ENCODE measurements around the gene KLHL29. TPM values are rescaled to one million over a fixed set of nuclear protein-coding genes. Genes with fewer than 3 reads are reported as not detected.

KLHL29 gene
- total RNA-seq, 1 donor from 2014 or later, result 2.2 TPM

DNA sequence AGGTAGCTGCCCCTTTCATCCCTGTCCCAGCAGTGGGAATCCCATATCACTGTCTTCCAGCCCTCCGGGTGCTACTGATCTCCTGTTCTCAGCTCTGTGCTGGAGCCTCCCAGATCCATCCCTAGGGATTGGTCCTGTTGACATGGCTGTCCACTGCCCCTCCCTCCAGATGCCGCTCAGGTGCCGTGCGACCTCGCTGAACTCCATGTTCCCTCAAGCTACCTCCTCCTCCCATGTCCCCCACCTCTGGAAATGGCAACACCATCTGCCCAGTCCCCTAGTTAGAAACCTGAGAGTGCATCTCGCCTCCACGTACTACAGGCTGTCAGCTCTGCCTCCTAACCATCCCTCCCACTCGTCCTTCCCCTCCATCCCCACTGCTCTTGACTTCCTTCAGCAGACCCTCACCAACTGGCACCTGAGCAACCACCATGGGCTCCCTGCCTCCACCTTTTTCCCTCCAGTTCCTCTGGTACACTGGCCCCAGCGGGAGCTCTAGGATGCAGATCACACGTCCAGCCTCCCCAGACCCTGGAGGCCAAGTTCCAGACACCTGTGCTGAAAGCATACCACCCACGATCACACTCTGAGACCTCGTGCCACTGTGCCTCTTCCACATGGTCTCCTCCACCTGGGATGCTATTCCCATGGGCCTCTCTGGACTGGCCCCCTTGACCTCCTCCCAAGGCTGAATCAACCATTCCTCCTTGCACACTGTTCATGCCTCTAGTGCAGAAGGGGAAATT, 106.8 kb downstream of the KLHL29 start:
- DNase-seq (ENCODE audit: low read depth in 2 of 2), result no peak

DNA sequence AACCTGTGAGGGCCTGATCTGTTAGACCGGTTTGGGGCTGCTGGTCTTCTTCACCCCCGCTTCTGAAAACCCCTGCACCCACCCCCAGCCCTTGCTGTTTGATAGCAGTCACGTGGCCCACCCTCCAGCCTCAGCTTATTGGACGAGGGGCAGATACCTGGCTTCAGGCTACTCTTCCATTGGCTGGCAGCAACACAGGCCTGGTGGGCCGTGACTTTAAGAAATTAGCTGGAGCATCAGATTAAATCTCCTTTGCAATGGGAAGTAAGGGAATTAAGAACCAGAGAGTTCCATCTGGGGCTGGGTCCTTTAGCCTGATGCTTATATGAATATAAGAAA, 107.3 kb downstream of the KLHL29 start:
- DNase-seq (ENCODE audit: low read depth in 2 of 2), result no peak

DNA sequence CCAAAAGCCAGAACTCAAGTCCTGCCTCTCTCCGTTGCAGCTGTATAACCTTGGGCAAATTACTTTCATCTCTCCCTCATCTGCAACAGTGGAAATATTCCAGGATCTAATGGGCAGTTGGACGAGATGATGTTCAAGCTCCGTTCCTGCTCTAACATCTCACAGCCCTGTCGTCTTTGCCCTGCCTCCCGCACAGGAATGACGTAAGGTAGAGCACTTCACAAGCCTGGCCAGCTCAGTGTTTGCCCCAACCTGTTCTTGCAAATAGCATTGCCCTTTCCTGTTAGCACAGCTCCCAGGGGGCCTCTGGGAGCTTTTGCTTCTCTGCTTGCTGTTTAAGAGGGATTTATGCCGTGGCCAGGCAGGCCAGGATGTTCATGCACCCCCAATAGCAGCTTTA, 107.9 kb downstream of the KLHL29 start:
- DNase-seq (ENCODE audit: low read depth in 2 of 2), result no peak

DNA sequence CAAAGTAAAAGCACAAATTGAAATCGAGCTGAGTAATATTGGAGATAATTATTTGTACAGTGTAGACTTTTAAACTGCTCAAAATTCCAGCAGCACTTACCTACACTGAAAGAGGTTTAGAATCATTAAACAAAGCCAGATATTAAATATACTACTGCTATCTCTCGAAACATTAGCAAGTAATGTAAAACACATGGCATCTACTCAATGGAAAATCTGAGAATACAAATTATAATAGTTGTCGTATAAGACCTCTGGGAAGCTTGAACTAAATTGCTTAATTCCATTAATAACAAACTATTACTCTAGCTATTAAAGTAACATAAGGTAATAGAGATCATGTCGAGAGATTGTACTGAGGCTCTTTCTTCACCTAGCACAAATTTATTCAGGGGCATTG, 108.9 kb downstream of the KLHL29 start:
- no peak for DNase-seq (ENCODE audit: low read depth in 2 of 2)

DNA sequence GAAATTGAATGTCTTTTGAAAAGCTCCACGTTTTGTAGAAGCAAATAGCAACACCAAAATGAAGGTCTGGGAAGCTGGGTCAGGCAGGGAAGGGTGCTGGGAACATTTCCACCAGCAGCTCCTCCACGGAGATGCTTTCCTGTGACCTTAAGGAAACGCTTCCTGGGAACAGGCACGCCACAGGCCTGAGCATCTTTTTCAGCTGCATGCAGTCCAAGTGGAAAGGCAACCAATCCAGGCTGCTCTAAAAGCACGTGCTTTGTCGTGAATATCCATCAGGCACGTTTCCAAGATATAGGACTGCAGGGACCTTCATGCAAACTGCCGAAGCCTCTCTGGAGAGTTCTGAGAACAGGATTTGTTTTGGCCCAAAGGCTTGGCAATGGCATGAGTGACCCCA, 109.3 kb downstream of the KLHL29 start:
- DNase-seq (ENCODE audit: low read depth in 2 of 2), result no peak

GRCh38 chr2:23495661-23496114, 110.7 kb downstream of the KLHL29 start:
- DNase-seq (ENCODE audit: low read depth in 2 of 2), result no peak

GRCh38 chr2:23496456-23496855, 111.5 kb downstream of the KLHL29 start:
- DNase-seq (ENCODE audit: low read depth in 2 of 2), result no peak

DNA sequence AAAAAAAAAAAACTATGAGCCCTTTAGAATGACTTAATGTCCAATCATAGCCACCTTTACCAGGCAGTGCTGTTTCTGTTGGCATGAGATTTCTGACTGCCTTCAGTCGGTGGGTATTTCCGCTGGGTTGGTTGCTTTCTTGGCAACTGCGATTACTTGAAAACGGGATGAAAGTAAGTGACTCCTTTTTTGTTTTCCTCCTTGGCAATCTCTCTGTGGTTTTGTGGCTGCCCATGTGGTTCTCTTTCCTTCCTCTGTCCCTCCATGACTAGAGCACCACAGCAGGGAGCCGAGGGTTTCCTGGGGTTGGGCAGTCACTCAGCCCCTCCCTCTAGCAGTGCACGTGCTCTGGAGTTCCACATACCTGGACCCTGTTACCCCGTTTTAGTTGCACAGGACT, 112.1 kb downstream of the KLHL29 start:
- DNase-seq (ENCODE audit: low read depth in 2 of 2), result peak in 1 of 2 donors; percentile 55

- DNase-seq (ENCODE audit: low read depth in 2 of 2), result peak in 1 of 2 donors; percentile 15
These were observed 112.6 kb downstream of the KLHL29 start for GRCh38 chr2:23497536-23497935.

DNA sequence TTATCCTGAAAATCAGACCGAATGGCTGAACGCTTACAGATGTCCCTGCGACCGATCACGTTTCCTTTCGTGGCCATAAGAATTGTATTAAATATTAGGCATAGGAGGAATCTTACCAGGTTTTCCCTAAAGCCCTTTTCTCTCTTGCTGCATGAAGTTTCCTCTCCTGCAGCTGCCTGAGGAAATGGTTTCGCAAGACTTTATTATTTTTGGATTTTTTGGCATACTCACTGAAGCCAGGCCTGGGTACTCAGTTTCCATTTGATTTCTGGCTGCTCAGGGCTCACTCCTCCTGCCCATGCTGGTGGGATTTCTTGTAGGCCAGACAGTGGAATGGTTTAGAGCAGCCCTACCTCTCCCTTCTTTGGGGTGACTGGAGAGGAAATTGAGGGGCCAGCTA, 114.0 kb downstream of the KLHL29 start:
- peak; percentile 8 to 14 for DNase-seq (ENCODE audit: low read depth in 2 of 2)

DNA sequence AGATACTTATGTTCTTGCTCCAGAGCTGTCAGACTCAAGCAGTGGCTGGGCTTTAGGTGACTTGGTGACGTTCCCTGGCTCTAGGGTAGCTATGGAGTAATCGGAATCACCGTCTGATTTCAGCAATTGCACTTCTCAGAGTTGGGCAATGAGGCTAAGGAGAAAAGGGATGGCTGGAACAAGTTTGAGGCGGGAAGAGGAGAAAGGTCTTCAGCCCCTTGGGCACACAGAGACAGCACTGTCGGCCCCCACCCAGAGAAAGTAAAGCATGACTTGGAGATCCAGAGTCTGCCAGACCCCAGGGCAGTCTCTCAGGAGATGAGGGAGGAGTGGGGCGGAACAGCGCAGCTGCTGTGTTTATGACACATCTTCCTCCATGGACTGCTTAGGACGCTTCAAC, 114.5 kb downstream of the KLHL29 start:
- DNase-seq (ENCODE audit: low read depth in 2 of 2), result no peak

- DNase-seq (ENCODE audit: low read depth in 2 of 2), result no peak
These were observed 115.9 kb downstream of the KLHL29 start for GRCh38 chr2:23500836-23501235.

- no peak for DNase-seq (ENCODE audit: low read depth in 2 of 2)
These were observed 117.1 kb downstream of the KLHL29 start for GRCh38 chr2:23502096-23502495.

GRCh38 chr2:23503097-23503496, 118.1 kb downstream of the KLHL29 start:
- no peak for DNase-seq (ENCODE audit: low read depth in 2 of 2)

DNA sequence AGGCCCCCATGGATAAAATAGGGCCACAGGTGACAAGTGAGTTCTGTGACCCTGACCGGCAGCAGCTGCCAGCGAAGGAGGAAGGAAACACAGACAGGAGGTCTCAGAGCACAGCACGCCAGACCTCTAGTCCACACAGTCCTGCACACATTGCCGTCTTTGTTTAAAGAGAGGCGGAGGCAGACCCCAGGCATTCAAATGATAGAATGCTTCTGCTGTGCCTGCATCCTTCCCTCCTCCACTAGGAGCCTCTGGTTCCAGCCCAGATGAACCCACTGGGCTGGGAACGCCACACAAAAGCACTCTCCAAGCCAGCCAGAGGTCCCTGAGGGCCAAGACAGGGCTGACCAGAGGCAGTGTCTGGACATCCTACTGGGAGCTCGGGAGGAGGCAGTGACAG, 118.7 kb downstream of the KLHL29 start:
- no peak for DNase-seq (ENCODE audit: low read depth in 2 of 2)

GRCh38 chr2:23504591-23504990, 119.6 kb downstream of the KLHL29 start:
- no peak for DNase-seq (ENCODE audit: low read depth in 2 of 2)

- no peak for DNase-seq (ENCODE audit: low read depth in 2 of 2)
These were observed 120.4 kb downstream of the KLHL29 start for GRCh38 chr2:23505218-23505983.

GRCh38 chr2:23505984-23506380, 121.0 kb downstream of the KLHL29 start:
- DNase-seq (ENCODE audit: low read depth in 2 of 2), result no peak

GRCh38 chr2:23506531-23507266, 121.7 kb downstream of the KLHL29 start:
- no peak for DNase-seq (ENCODE audit: low read depth in 2 of 2)

GRCh38 chr2:23507267-23508065, 122.5 kb downstream of the KLHL29 start:
- DNase-seq (ENCODE audit: low read depth in 2 of 2), result no peak

DNA sequence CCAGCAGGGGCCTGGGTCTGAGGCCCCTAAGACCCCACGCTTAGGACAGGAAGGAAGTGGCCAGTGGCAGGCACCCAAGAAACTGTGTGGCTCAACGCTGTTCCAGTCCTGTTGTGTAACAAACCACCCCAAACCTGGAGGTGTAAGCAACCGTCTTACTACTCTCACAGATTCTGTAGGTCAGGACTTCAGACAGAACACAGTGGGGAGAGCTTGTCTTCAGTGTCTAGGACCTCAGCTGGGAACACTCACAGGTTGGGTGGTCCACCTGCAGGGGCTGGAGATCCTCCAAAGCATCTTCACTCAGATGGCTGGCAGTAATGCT, 123.0 kb downstream of the KLHL29 start:
- DNase-seq (ENCODE audit: low read depth in 2 of 2), result no peak

DNA sequence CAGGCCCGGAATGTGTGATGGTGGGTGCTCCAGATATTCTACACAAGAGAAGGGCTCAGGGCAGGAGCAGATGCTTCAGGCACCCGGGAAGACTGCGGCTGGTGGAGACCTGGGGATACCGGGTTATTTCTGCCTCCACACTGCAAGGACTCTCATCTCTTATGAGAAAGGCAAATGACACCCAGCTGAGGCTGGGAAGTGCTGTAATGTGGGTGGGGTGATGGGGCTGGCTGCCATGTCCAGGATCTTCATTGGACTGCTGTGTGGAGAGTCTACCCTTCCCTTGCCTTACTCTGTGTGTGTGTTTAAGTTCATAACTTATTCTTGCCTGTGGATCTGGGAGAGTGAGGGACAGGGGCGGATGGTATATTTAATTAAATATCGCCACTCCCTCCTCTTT, 124.1 kb downstream of the KLHL29 start:
- DNase-seq (ENCODE audit: low read depth in 2 of 2), result no peak
